Renal cortex interstitium (tissue), 11 donors: ENCODE data around the gene POU2F3. TPM values are rescaled to one million over a fixed set of nuclear protein-coding genes. Genes with fewer than 3 reads are reported as not detected.

Experiments
- DNase-seq, 11 donors: peaks; one replicate each; pipeline ENCODE4 v3.0.0-alpha.2; 2013; ENCODE audit warnings: low read depth in 9 of 11, low spot score in 4 of 11; ENCODE audit errors: extremely low read depth in 1 of 11
- polyA plus RNA-seq, 3 donors: library from polyadenylated mRNA; unstranded; fragments of 120-200 nt; gene quantifications; one replicate each; pipeline ENCODE4 v1.2.1, GENCODE V29; 2013; ENCODE audit not compliant: insufficient read length in 3 of 3

POU2F3 gene
- polyA plus RNA-seq, 3 donors, result 0.23 to 0.92 (median 0.36) TPM

- no peak for DNase-seq
These were observed 104.5 kb downstream of the POU2F3 start for GRCh38 chr11:120344302-120345004.

GRCh38 chr11:120346233-120346632, 106.3 kb downstream of the POU2F3 start:
- DNase-seq, result no peak

GRCh38 chr11:120350637-120351036, 110.7 kb downstream of the POU2F3 start:
- DNase-seq, result no peak

GRCh38 chr11:120352405-120352804, 112.5 kb downstream of the POU2F3 start:
- no peak for DNase-seq

- no peak for DNase-seq
These were observed 114.1 kb downstream of the POU2F3 start for GRCh38 chr11:120354068-120354467.

GRCh38 chr11:120354779-120355178, 114.8 kb downstream of the POU2F3 start:
- DNase-seq, result no peak

GRCh38 chr11:120357620-120358019, 117.7 kb downstream of the POU2F3 start:
- no peak for DNase-seq

GRCh38 chr11:120358729-120359128, 118.8 kb downstream of the POU2F3 start:
- DNase-seq, result no peak

GRCh38 chr11:120363436-120363835, 123.5 kb downstream of the POU2F3 start:
- no peak for DNase-seq

GRCh38 chr11:120365512-120365911, 125.6 kb downstream of the POU2F3 start:
- no peak for DNase-seq

Other genes with a start within 250 kb of the POU2F3 start
- gene TRIM29, start 102.0 kb upstream of the POU2F3 start, polyA plus RNA-seq, result 1 to 10 TPM in 2 of 3 donors, under 1 TPM in 1; 0.62 to 5.0 (median 2.0) TPM
- 10 to 100 TPM; 28.7 to 51.3 (median 48.4) TPM for gene OAF, start 29.1 kb upstream of the POU2F3 start, polyA plus RNA-seq
- 10 to 100 TPM; 10.2 to 18.8 (median 12.8) TPM for gene TLCD5, start 85.2 kb downstream of the POU2F3 start, polyA plus RNA-seq
- 100 to 1,000 TPM; 123 to 132 (median 123) TPM for gene ARHGEF12, start 96.3 kb downstream of the POU2F3 start, polyA plus RNA-seq